ENCODE measurements around the gene ZNF574.

Gene ZNF574

GRCh38 chr19:42129399-42130253 lies 53.7 kb downstream of the ZNF574 start:
- TF ChIP-seq CTCF (IDR thresholded peaks at IDR 0.05; ENCODE audit: low read depth, low read length, missing control alignments): no peak
- in situ Hi-C loops (cut with HindIII; ENCODE audit: low sequenced_read_pairs): no loop called here
- H3K4me3 ChIP-seq (ENCODE audit: low read depth, low read length): no peak overlapping the region
- no peak for DNase-seq (ENCODE audit: low read depth)

GRCh38 chr19:42130254-42130573 lies 54.2 kb downstream of the ZNF574 start:
- no peak for TF ChIP-seq CTCF (IDR thresholded peaks at IDR 0.05; ENCODE audit: low read depth, low read length, missing control alignments)
- in situ Hi-C loops (cut with HindIII; ENCODE audit: low sequenced_read_pairs): no loop called here
- H3K4me3 ChIP-seq (ENCODE audit: low read depth, low read length): no peak overlapping the region
- no peak for DNase-seq (ENCODE audit: low read depth)

Data from astrocyte of the cerebellum (primary cell).